H4 (cell line): ENCODE measurements around the gene SOWAHA. TPM values are rescaled to one million over a fixed set of nuclear protein-coding genes. Genes with fewer than 3 reads are reported as not detected.
"Not testable (repeated sequence)": the region's sequence is repeated elsewhere in the genome, so short reads cannot be mapped to it uniquely, and the experiment has no call there.

Source experiments
- DNase-seq: peaks from one replicate; pipeline ENCODE4 v3.0.0-alpha.2; 2015; ENCODE audit warnings: low spot score
- total RNA-seq: library from RNA; depleted of rRNA; stranded (reverse); fragments of >200 nt; shearing (Covaris generic); gene quantifications from 2 replicates; pipeline ENCODE4 v1.2.3, GENCODE V29; 2014

SOWAHA gene
- total RNA-seq, 1 experiment from 2014 or later = 0.08 TPM

DNA sequence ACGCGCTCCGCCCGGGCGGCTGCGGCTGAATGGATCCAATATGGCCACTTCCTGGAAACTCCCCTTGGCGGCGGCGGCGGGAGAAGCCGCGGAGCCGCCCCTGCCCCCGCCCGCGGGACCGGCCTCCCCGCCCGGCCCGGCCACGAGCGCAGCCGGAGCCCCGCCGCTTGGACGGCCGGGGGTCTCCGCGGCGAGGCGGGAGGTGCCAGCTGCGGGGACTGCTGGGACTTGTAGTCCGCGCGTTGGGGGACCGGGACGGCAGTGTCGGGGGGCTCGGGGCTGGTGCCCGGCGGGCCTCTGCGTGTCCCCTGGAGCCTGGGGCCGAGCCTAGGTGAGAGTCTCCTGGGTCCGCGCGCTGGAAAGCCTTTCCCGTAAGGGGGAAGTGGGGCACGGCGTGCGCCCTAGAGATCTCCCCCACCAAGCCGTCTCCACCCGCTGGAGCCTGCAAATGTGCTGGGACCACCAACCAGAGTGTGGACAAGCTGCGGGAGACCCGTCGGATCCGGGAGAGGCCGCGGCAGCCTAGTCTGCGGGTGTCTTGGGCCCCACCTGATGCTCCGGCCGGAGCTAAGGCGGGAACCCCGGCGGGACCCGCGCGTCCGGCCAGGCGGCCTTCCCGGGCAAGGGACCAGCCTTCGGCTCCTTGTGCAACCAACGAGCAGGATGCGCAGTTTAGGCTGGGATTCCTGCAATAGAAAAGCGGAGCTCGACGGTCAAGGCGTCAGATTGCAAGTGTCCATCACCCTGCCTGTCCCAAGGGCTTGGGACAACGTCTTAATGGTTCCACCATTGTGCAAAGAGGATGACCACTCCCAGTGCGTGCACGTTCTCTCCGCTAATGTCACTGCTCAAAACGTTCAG, 35.7 kb upstream of the SOWAHA start, which contains the start of gene SEPTIN8:
Gene SEPTIN8 (minus strand): TSS at position 31 of the 861 bp plus-strand sequence. CDS start 102 bp downstream, outside the sequence.
- DNase-seq = no peak

- no peak for DNase-seq
Measured at GRCh38 chr5:132778129-132778528, 35.0 kb upstream of the SOWAHA start.

- DNase-seq = no peak
Measured at GRCh38 chr5:132778856-132779255, 34.2 kb upstream of the SOWAHA start.

DNA sequence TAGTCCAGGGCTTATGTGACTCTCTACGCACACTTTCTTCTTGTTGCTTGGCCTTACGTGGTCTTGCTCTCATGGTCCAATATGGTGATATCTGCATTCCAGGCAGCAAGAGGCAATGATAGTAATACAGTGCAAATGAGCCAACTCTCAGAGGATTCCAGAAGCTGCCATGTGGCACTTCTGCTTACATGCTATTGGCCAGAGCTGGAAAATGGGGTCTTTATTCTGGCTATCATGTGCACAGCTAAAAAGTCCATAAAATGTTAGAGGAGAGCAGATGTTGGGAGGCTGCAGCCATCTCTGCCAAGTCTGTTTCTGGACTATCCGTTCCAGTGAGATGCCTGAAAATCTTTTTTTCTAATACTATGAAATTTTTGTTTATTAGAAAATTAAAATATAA, 33.1 kb upstream of the SOWAHA start:
- no peak for DNase-seq

DNA sequence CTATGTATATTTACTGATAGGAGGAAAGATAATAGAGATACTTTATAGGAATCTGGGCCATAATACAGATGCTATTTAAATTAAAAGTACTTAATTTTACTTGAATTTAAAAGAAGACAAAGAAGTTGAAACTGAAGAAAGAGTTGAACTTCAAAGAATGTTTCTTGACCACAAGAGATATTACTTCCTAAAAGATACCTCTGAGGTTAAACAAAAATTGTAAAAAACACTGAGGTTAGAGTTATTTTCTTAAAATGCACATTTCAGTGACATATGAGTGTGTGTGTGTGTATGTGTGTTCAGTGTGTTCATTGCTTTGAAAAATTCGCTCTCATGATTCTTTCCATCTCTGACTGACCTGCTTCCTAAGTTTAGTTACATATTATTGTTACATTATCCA, 32.5 kb upstream of the SOWAHA start:
- no peak for DNase-seq

- DNase-seq = no peak
Measured at GRCh38 chr5:132781029-132781428, 32.1 kb upstream of the SOWAHA start.

- DNase-seq = no peak
Measured at GRCh38 chr5:132782101-132782500, 31.0 kb upstream of the SOWAHA start.

DNA sequence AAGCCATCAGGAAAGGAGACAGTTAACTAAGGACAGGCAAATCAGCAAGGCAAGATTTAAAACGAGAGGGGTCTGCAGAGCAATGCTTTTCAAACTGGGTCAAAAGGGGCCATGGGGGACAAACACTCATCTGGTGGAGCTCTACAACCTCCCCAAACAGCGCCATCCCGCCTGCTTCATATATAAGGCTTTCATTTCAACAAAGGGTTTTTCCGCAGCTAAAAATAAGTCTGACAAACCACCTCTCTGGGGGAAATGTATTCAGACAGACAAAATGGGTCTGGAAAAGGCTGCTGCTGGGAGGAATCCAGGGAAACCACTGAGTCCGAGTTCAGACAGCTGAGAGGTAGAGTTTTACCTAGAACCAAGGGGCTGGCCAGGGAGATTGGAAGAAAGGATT, 27.7 kb upstream of the SOWAHA start:
- no peak for DNase-seq

GRCh38 chr5:132785864-132786263, 27.2 kb upstream of the SOWAHA start:
- DNase-seq = no peak

- no peak for DNase-seq
Measured at GRCh38 chr5:132787076-132787475, 26.0 kb upstream of the SOWAHA start.

GRCh38 chr5:132788508-132788907, 24.6 kb upstream of the SOWAHA start:
- DNase-seq = no peak

DNA sequence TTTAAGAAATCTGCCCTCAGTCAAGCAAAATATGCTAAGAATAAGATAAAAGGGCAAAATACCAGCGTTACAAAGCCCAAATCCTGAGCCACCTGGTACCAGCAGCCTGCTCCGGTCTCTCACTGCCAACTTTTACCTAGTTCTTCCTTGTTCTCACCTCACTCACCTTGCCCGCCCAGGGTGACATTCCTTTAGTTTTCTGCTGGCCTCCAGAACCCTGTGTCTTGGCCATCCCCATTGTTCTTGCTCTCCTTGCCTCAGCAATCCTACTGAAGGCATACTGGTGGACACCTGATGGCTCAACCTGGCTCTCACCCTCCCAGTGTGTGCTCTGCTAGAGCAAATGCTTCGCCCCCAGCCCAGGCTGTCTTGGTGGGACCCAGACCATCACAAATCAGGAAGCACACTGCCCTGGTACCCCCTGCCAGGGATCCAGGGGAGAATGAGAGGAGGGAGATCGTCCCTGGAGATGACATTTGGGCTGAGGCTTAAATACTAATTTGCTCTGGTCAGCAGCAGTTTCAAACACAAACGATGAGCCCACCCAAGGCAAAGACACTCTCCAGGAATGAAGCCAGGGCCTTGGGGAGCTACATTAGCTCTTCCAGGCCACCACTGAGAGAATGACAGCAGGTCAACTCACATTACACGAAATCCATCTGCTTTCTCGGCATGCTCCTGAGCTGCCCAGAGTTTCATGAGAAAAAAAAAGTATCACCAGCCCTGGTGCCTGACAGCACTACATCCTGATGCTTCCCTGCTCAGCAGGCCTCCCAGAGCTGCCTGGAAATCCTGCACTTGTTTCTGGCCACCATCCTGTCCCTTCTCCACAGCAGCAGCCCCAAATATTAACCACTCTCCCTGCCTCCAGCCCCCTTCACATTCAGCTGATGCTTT, 23.9 kb upstream of the SOWAHA start:
- DNase-seq = no peak

GRCh38 chr5:132790201-132790865, 22.8 kb upstream of the SOWAHA start:
- no peak for DNase-seq

GRCh38 chr5:132791026-132791425, 22.1 kb upstream of the SOWAHA start:
- DNase-seq = no peak

DNA sequence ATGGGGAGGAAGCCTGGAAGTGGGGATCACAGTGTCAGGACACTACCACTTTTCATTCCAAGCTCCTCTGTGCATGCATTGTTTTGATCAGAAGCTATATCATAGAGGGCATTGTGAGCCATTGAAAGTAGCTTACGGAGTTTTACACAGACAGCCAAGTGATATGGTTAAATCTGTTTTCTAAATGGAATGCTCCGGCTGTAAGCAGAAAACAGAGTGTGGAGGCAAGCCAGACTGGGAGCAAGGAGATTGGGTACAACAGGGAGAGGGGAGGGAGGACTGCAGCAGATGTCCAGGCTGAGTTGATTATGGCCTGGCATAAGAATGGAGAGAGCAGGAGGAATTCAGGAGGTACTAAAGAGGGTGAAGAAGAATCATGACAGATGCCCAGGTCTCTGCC, 15.5 kb upstream of the SOWAHA start:
- no peak for DNase-seq

GRCh38 chr5:132799392-132799791, 13.7 kb upstream of the SOWAHA start:
- DNase-seq = no peak

- DNase-seq = no peak
Measured at GRCh38 chr5:132800545-132800944, 12.6 kb upstream of the SOWAHA start.

- DNase-seq = no peak
Measured at GRCh38 chr5:132802044-132802684, 10.9 kb upstream of the SOWAHA start.

DNA sequence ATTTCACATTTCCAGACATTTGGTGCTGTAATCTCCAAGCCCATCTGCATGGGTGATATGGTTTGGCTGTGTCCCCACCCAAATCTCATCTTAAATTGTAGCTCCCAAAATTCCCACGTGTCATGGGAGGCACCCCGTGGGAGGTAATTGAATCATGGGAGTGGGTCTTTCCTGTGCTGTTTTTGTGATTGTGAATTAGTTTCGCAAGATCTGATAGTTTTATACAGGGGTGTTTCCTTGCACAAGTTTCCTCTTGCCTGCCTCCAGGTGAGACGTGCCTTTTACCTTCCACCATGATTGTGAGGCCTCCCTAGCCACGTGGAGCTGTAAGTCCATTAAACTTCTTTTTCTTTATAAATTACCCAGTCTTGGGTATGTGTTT, 10.4 kb upstream of the SOWAHA start:
- DNase-seq = not testable (repeated sequence)

DNA sequence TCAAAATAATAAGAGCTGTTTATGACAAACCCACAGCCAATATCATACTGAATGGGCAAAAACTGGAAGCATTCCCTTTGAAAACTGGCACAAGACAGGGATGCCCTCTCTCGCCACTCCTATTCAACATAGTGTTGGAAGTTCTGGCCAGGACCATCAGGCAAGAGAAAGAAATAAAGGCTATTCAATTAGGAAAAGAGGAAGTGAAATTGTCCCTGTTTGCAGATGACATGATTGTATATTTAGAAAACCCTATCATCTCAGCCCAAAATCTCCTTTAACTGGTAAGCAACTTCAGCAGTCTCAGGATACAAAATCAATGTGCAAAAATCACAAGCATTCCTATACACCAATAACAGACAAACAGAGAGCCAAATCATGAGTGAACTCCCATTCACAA, 8.9 kb upstream of the SOWAHA start:
- DNase-seq = not testable (repeated sequence)

DNA sequence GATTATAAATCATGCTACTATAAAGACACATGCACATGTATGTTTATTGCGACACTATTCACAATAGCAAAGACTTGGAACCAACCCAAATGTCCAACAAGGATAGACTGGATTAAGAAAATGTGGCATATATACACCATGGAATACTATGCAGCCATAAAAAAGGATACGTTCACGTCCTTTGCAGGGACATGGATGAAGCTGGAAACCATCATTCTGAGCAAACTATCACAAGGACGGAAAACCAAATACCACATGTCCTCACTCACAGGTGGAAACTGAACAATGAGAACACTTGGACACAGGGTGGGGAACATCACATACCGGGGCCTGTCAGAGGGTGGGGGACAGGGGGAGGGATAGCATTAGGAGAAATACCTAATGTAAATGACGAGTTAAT, 7.2 kb upstream of the SOWAHA start:
- DNase-seq = not testable (repeated sequence)

DNA sequence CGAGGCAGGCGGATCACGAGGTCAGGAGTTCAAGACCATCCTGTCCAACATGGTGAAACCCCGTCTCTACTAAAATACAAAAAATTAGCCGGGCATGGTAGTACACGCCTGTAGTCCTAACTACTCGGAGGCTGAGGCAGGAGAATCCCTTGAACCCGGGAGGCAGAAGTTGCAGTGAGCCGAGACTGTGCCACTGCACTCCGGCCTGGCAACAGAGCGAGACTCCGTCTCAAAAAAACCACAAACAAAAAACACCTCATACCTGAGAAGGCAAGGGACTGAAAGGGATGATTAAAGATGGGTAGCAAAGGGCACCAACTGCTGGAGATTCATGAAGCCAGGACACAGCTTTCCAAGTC, 6.3 kb upstream of the SOWAHA start:
- not testable (repeated sequence) for DNase-seq
